Measurements from ENCODE around the gene DLX1.

DNA sequence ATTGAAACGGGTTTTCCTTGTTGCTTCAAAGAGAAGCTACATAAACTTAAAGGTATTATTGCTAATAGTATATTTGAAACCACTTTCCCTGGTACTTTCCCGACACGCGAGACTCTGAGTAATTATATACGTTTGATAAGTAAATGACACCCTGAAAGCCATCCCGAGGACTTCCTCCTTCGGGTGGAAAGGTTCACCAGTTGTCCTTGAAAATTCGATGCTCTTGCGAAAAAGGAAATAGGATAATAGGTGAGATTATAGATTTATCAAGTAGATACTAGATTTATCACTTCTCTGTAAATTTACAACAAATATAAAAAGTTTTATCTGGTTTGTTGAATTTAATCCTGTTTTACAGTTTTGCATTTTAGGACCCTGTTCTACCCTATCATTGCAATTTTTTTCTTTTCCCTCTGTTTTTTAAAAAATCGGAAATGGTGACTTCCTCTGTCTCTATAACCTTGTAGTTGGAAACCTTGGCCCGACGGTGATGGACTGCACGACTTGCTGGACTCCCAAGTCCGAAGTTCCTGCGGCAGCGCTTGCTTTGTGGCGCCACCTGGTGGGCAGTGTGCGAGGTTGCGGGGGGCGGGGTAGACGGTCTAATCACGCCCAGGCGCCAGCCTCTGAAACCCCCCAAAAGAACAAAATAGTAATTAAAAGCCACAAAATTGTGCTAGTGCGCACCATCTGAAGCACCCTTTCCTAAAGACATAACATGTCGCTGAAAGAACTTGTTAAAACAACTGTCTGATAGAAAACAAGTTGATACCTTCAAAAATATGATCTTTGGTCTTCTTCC is 18.4 kb downstream of the DLX1 start:
- no peak for TF ChIP-seq POLR2A (IDR thresholded peaks at IDR 0.05)
- TF ChIP-seq, protein P1, sequence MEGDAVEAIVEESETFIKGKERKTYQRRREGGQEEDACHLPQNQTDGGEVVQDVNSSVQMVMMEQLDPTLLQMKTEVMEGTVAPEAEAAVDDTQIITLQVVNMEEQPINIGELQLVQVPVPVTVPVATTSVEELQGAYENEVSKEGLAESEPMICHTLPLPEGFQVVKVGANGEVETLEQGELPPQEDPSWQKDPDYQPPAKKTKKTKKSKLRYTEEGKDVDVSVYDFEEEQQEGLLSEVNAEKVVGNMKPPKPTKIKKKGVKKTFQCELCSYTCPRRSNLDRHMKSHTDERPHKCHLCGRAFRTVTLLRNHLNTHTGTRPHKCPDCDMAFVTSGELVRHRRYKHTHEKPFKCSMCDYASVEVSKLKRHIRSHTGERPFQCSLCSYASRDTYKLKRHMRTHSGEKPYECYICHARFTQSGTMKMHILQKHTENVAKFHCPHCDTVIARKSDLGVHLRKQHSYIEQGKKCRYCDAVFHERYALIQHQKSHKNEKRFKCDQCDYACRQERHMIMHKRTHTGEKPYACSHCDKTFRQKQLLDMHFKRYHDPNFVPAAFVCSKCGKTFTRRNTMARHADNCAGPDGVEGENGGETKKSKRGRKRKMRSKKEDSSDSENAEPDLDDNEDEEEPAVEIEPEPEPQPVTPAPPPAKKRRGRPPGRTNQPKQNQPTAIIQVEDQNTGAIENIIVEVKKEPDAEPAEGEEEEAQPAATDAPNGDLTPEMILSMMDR (IDR thresholded peaks at IDR 0.05), result peak; percentile 48 to 57 (median 54)

Measured in uterus (tissue), 2 donors.